SU-DHL-6 (cell line): ENCODE measurements around the gene EIF3K.

Source experiments
- CTCF ChIP-seq: fragments of 200-600 bp; sonication (generic); IDR thresholded peaks from one replicate; pipeline ENCODE4 v1.5.1; 2017; ENCODE audit warnings: antibody characterized with exemption, mild to moderate bottlenecking, low read length, moderate library complexity; ENCODE audit not compliant: insufficient read depth, poor library complexity, severe bottlenecking
- EZH2phosphoT487 ChIP-seq: fragments of 200-600 bp; sonication (generic), shearing (Covaris generic); conservative IDR thresholded peaks from 2 replicates; pipeline ENCODE4 v1.6.1; 2018; ENCODE audit warnings: mild to moderate bottlenecking, antibody characterized with exemption, low read length, moderate library complexity, mixed read lengths

GRCh38 chr19:38676878-38677646, 58.1 kb downstream of the EIF3K start:
- TF ChIP-seq CTCF, result no peak
- no peak for TF ChIP-seq EZH2phosphoT487
